AG10803 (cell line): ENCODE data around the gene BLM.
A peak's percentile ranks its signal among the peaks of the same experiment; 100 is the strongest.

Source experiments
- DNase-seq: peaks from one replicate; pipeline ENCODE4 v3.0.0; 2010; ENCODE audit warnings: low read depth
- H3K4me3 ChIP-seq: 2 replicates; pipeline ENCODE4 v1.5.1; 2011; ENCODE audit warnings: mild to moderate bottlenecking, low read length, control low read depth
- CTCF ChIP-seq: conservative IDR thresholded peaks from 2 replicates; pipeline ENCODE4 v1.5.1; 2011; ENCODE audit warnings: mild to moderate bottlenecking, low read length, control low read depth, inconsistent platforms

Gene BLM

GRCh38 chr15:90769375-90769774 lies 52.2 kb downstream of the BLM start:
- no peak for DNase-seq
- no peak overlapping the region for H3K4me3 ChIP-seq
- TF ChIP-seq CTCF, result no peak

- no peak for DNase-seq
- no peak overlapping the region for H3K4me3 ChIP-seq
- no peak for TF ChIP-seq CTCF
Measured at GRCh38 chr15:90773485-90773884, 56.3 kb downstream of the BLM start.

GRCh38 chr15:90774731-90775514 lies 57.8 kb downstream of the BLM start:
- DNase-seq, result peak; percentile 66
- TF ChIP-seq CTCF, result no peak
- no peak overlapping the region for H3K4me3 ChIP-seq

- DNase-seq, result no peak
- H3K4me3 ChIP-seq, result no peak overlapping the region
- no peak for TF ChIP-seq CTCF
Measured at GRCh38 chr15:90780916-90781315, 63.8 kb downstream of the BLM start.

- H3K4me3 ChIP-seq, result no peak overlapping the region
- no peak for TF ChIP-seq CTCF
- DNase-seq, result no peak
Measured at GRCh38 chr15:90782442-90782841, 65.3 kb downstream of the BLM start.

- TF ChIP-seq CTCF, result no peak
- DNase-seq, result no peak
- no peak overlapping the region for H3K4me3 ChIP-seq
Measured at GRCh38 chr15:90787881-90788280, 70.7 kb downstream of the BLM start.

GRCh38 chr15:90789462-90789861 lies 72.3 kb downstream of the BLM start:
- TF ChIP-seq CTCF, result no peak
- no peak overlapping the region for H3K4me3 ChIP-seq
- DNase-seq, result no peak
